HepG2 (cell line): Measurements from ENCODE around the gene IGFALS. TPM values are rescaled to one million over a fixed set of nuclear protein-coding genes. Genes with fewer than 3 reads are reported as not detected.

Source experiments
- FOSL2 ChIP-seq: sonication (generic); formaldehyde crosslinking; IDR thresholded peaks from 2 replicates; pipeline ENCODE4 v1.4.0; 2020; ENCODE audit warnings: missing genetic modification reagents
- ISX ChIP-seq: sonication (generic); formaldehyde crosslinking; conservative IDR thresholded peaks from 2 replicates; pipeline ENCODE4 v1.5.0; 2020; ENCODE audit warnings: missing genetic modification reagents
- KDM2A ChIP-seq: sonication (generic); formaldehyde crosslinking; IDR thresholded peaks from 2 replicates; pipeline ENCODE4 v1.4.0; 2020; ENCODE audit warnings: low read depth, missing genetic modification reagents, borderline replicate concordance
- MATR3 ChIP-seq: sonication (generic); formaldehyde crosslinking; IDR thresholded peaks from 2 replicates; pipeline ENCODE4 v1.4.0; 2020; ENCODE audit warnings: missing genetic modification reagents
- MZF1 ChIP-seq: sonication (generic); formaldehyde crosslinking; IDR thresholded peaks from 2 replicates; pipeline ENCODE4 v1.8.1; 2023; ENCODE audit warnings: mild to moderate bottlenecking, missing genetic modification reagents, borderline replicate concordance
- PAWR ChIP-seq: sonication (generic); formaldehyde crosslinking; IDR thresholded peaks from 2 replicates; pipeline ENCODE4 v1.4.0; 2020; ENCODE audit warnings: missing genetic modification reagents, mild to moderate bottlenecking, borderline replicate concordance
- PITX1 ChIP-seq: sonication (generic); formaldehyde crosslinking; IDR thresholded peaks from 2 replicates; pipeline ENCODE4 v1.5.1; 2020; ENCODE audit warnings: mild to moderate bottlenecking, missing genetic modification reagents
- RAD21 ChIP-seq: fragments of 450-650 bp; formaldehyde crosslinking; IDR thresholded peaks from 2 replicates; pipeline ENCODE4 v1.5.0; 2020; ENCODE audit warnings: mild to moderate bottlenecking
- RBAK ChIP-seq: sonication (generic); formaldehyde crosslinking; IDR thresholded peaks from 2 replicates; pipeline ENCODE4 v1.5.1; 2020; ENCODE audit warnings: mild to moderate bottlenecking, missing genetic modification reagents
- SALL1 ChIP-seq: sonication (generic); formaldehyde crosslinking; IDR thresholded peaks from 2 replicates; pipeline ENCODE4 v1.8.0; 2022; ENCODE audit warnings: mild to moderate bottlenecking, missing genetic modification reagents
- SETDB1 ChIP-seq: sonication (generic); formaldehyde crosslinking; IDR thresholded peaks from 2 replicates; pipeline ENCODE4 v1.5.1; 2020; ENCODE audit warnings: missing genetic modification reagents, mild to moderate bottlenecking, borderline replicate concordance
- TEAD2 ChIP-seq: sonication (generic); formaldehyde crosslinking; IDR thresholded peaks from 2 replicates; pipeline ENCODE4 v1.9.0; 2021; ENCODE audit warnings: missing genetic modification reagents
- ZMYM4 ChIP-seq: sonication (generic); formaldehyde crosslinking; IDR thresholded peaks from 2 replicates; pipeline ENCODE4 v1.8.1; 2023; ENCODE audit warnings: mild to moderate bottlenecking, missing genetic modification reagents
- ZNF256 ChIP-seq: sonication (generic); formaldehyde crosslinking; conservative IDR thresholded peaks from 2 replicates; pipeline ENCODE4 v1.4.0; 2020; ENCODE audit warnings: missing genetic modification reagents
- ZNF331 ChIP-seq: sonication (generic); formaldehyde crosslinking; IDR thresholded peaks from 2 replicates; pipeline ENCODE4 v1.4.0; 2020; ENCODE audit warnings: missing genetic modification reagents
- ZNF703 ChIP-seq: sonication (generic); formaldehyde crosslinking; IDR thresholded peaks from 2 replicates; pipeline ENCODE4 v1.5.1; 2020; ENCODE audit warnings: missing genetic modification reagents, mild to moderate bottlenecking, moderate library complexity, borderline replicate concordance
- ZNF781 ChIP-seq: sonication (generic); formaldehyde crosslinking; IDR thresholded peaks from 2 replicates; pipeline ENCODE4 v1.5.1; 2020; ENCODE audit warnings: borderline replicate concordance, mild to moderate bottlenecking, missing genetic modification reagents; ENCODE audit errors: not compliant biosample characterization
- polyA plus RNA-seq, 8 experiments: library from polyadenylated mRNA; depleted of rRNA in 3 of 8; stranded (reverse) in 7 of 8; unstranded in 1 of 8; fragments of >200 nt; fragmentation: Illumina TruSeq in 4 of 8; extraction: Trizol in 4 of 8; gene quantifications; 2 replicates each; pipeline versions ENCODE4 v1.2.1 to v1.2.3, GENCODE V29; 2011 to 2016; ENCODE audit warnings: low read depth in 4 of 8, missing spikeins in 1 of 8, mixed read lengths in 1 of 8; ENCODE audit not compliant: insufficient read depth in 1 of 8
- total RNA-seq, 5 experiments: library from RNA; depleted of rRNA; stranded (reverse); fragments of >200 nt; fragmentation: Illumina TruSeq; extraction: Trizol; gene quantifications; 2 replicates each; pipeline ENCODE4 v1.2.3, GENCODE V29; 2016; ENCODE audit warnings: low read depth in 1 of 5
- TF ChIP-seq, protein P1 (sequence below): sonication (generic); formaldehyde crosslinking; IDR thresholded peaks from 2 replicates; pipeline ENCODE4 v1.4.0; 2020; ENCODE audit warnings: missing genetic modification reagents, mild to moderate bottlenecking, borderline replicate concordance
- TF ChIP-seq, protein P2 (sequence below): sonication (generic); formaldehyde crosslinking; IDR thresholded peaks from 2 replicates; pipeline ENCODE4 v1.5.0; 2020; ENCODE audit warnings: missing genetic modification reagents, mild to moderate bottlenecking, borderline replicate concordance
- TF ChIP-seq, protein P3 (sequence below): IDR thresholded peaks from 2 replicates; pipeline ENCODE4 v1.6.1; 2016
- TF ChIP-seq, protein P4 (sequence below): sonication (generic); formaldehyde crosslinking; IDR thresholded peaks from 2 replicates; pipeline ENCODE4 v1.4.0; 2020; ENCODE audit warnings: missing genetic modification reagents, low read depth, mild to moderate bottlenecking, borderline replicate concordance
- TF ChIP-seq, protein P5 (sequence below): sonication (generic); formaldehyde crosslinking; IDR thresholded peaks from 2 replicates; pipeline ENCODE4 v1.5.1; 2020; ENCODE audit warnings: mild to moderate bottlenecking, missing genetic modification reagents, borderline replicate concordance

Gene IGFALS
- total and polyA plus RNA-seq, 2 of the 13 experiments (the other 11 are each of a cell fraction or from before 2014, with no cell fraction given), result 0.34 to 2.4 TPM

DNA sequence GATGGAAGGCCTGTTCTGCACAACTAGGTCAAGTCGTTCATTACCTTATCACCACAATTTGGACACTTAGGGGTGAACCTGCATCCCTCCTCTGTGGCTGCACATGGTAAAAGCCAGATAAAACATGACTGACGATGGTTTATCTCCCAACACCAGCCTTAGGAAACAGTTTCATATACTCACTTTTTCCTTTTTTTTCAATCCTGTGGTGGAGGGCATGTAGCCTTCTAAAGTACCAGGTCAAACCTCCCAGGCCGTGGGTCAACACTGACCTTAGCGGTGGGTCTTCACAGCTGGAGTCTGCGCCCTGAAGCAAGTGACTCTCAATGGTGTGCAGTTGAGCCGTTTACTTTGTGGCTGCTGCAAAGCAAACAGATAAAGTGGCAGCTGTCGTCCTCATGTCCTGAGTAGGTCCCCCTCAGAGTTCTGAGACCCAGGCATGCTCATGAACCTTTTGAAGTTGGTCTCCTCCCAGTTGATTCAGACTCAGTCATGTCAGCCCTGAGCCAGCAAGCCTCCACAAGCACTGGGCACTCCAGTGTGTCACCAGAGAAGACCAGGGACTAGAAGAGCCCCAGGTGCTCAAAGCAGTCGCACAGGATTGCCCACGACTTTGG lies 39.4 kb upstream of the IGFALS start (continued):
- TF ChIP-seq, protein P1, sequence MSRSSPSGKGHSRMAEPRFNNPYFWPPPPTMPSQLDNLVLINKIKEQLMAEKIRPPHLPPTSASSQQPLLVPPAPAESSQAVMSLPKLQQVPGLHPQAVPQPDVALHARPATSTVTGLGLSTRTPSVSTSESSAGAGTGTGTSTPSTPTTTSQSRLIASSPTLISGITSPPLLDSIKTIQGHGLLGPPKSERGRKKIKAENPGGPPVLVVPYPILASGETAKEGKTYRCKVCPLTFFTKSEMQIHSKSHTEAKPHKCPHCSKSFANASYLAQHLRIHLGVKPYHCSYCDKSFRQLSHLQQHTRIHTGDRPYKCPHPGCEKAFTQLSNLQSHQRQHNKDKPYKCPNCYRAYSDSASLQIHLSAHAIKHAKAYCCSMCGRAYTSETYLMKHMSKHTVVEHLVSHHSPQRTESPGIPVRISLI (CRISPR knock-in tag), result peak; percentile 63; the same call in 1 of the 2 replicates
- TF ChIP-seq, protein P2, sequence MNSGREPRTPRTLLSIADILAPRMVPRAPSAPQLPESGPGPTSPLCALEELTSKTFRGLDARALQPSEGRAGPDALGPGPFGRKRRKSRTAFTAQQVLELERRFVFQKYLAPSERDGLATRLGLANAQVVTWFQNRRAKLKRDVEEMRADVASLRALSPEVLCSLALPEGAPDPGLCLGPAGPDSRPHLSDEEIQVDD (CRISPR knock-in tag), result no peak
- TF ChIP-seq ISX (CRISPR knock-in tag) (0 out of 2 replicates have a peak, but pooled peaks have one; percentile 21), ZMYM4 (CRISPR knock-in tag) (peak; percentile 57), ZNF703 (CRISPR knock-in tag) (no peak), MZF1 (CRISPR knock-in tag) (no peak), ZNF256 (CRISPR knock-in tag) (0 out of 2 replicates have a peak, but pooled peaks have one; percentile 60), RAD21 (CRISPR knock-in tag) (no peak), TEAD2 (no peak), ZNF781 (CRISPR knock-in tag) (peak; percentile 73), RBAK (0 out of 2 replicates have a peak, but pooled peaks have one; percentile 50), PAWR (CRISPR knock-in tag) (no peak), FOSL2 (CRISPR knock-in tag) (peak; percentile 82), KDM2A (CRISPR knock-in tag) (no peak; the same call in 1 of the 2 replicates), PITX1 (CRISPR knock-in tag) (peak; percentile 88), ZNF331 (CRISPR knock-in tag) (peak; percentile 91), SALL1 (CRISPR knock-in tag) (peak; percentile 92), SETDB1 (no peak), MATR3 (no peak)
- TF ChIP-seq, protein P3, sequence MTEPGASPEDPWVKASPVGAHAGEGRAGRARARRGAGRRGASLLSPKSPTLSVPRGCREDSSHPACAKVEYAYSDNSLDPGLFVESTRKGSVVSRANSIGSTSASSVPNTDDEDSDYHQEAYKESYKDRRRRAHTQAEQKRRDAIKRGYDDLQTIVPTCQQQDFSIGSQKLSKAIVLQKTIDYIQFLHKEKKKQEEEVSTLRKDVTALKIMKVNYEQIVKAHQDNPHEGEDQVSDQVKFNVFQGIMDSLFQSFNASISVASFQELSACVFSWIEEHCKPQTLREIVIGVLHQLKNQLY (CRISPR knock-in tag), result peak; percentile 94
- TF ChIP-seq, protein P4, sequence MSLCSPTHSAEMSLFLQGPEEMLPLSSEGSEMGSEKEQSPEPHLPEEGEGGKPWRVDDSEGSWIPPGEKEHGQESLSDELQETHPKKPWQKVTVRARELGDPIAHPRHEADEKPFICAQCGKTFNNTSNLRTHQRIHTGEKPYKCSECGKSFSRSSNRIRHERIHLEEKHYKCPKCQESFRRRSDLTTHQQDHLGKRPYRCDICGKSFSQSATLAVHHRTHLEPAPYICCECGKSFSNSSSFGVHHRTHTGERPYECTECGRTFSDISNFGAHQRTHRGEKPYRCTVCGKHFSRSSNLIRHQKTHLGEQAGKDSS (CRISPR knock-in tag), result no peak
- TF ChIP-seq, protein P5, sequence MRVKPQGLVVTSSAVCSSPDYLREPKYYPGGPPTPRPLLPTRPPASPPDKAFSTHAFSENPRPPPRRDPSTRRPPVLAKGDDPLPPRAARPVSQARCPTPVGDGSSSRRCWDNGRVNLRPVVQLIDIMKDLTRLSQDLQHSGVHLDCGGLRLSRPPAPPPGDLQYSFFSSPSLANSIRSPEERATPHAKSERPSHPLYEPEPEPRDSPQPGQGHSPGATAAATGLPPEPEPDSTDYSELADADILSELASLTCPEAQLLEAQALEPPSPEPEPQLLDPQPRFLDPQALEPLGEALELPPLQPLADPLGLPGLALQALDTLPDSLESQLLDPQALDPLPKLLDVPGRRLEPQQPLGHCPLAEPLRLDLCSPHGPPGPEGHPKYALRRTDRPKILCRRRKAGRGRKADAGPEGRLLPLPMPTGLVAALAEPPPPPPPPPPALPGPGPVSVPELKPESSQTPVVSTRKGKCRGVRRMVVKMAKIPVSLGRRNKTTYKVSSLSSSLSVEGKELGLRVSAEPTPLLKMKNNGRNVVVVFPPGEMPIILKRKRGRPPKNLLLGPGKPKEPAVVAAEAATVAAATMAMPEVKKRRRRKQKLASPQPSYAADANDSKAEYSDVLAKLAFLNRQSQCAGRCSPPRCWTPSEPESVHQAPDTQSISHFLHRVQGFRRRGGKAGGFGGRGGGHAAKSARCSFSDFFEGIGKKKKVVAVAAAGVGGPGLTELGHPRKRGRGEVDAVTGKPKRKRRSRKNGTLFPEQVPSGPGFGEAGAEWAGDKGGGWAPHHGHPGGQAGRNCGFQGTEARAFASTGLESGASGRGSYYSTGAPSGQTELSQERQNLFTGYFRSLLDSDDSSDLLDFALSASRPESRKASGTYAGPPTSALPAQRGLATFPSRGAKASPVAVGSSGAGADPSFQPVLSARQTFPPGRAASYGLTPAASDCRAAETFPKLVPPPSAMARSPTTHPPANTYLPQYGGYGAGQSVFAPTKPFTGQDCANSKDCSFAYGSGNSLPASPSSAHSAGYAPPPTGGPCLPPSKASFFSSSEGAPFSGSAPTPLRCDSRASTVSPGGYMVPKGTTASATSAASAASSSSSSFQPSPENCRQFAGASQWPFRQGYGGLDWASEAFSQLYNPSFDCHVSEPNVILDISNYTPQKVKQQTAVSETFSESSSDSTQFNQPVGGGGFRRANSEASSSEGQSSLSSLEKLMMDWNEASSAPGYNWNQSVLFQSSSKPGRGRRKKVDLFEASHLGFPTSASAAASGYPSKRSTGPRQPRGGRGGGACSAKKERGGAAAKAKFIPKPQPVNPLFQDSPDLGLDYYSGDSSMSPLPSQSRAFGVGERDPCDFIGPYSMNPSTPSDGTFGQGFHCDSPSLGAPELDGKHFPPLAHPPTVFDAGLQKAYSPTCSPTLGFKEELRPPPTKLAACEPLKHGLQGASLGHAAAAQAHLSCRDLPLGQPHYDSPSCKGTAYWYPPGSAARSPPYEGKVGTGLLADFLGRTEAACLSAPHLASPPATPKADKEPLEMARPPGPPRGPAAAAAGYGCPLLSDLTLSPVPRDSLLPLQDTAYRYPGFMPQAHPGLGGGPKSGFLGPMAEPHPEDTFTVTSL (CRISPR knock-in tag), result peak; percentile 70; the same call in 1 of the 2 replicates
